PFSK-1 (cell line): ENCODE results near the gene AP5Z1.

Source experiments
- FOXP2 ChIP-seq: optimal IDR thresholded peaks from 2 replicates; pipeline ENCODE3; 2011; ENCODE audit warnings: borderline replicate concordance, control low read depth, inconsistent platforms; ENCODE audit not compliant: insufficient read depth; ENCODE audit errors: extremely low read length, extremely low read depth
- POLR2AphosphoS5 ChIP-seq: IDR thresholded peaks from 2 replicates; pipeline ENCODE4 v1.6.1; 2012; ENCODE audit warnings: low read depth, mild to moderate bottlenecking, control low read depth, low read length, moderate library complexity
- REST ChIP-seq, 2 experiments: IDR thresholded peaks; 2 replicates each; pipeline versions ENCODE4 v1.6.1 to v1.8.0; 2011 to 2012; ENCODE audit warnings: low read depth in 2 of 2, low read length in 2 of 2, control low read depth in 1 of 2, inconsistent platforms in 1 of 2, mild to moderate bottlenecking in 1 of 2, moderate library complexity in 1 of 2; ENCODE audit not compliant: insufficient read depth in 1 of 2
- SIN3A ChIP-seq: IDR thresholded peaks from 2 replicates; pipeline ENCODE4 v1.6.1; 2012; ENCODE audit warnings: mild to moderate bottlenecking, low read length, moderate library complexity, borderline replicate concordance; ENCODE audit not compliant: insufficient read depth
- TAF1 ChIP-seq: IDR thresholded peaks from 2 replicates; pipeline ENCODE4 v1.6.1; 2012; ENCODE audit warnings: low read length, control low read depth, borderline replicate concordance; ENCODE audit not compliant: insufficient read depth

AP5Z1 gene

GRCh38 chr7:4837041-4837802 lies 61.8 kb downstream of the AP5Z1 start:
- TF ChIP-seq TAF1, result no peak

GRCh38 chr7:4837803-4838625 lies 62.6 kb downstream of the AP5Z1 start:
- TF ChIP-seq REST (IDR thresholded peaks at IDR 0.05; ENCODE audit: insufficient read depth in 1 of 2, low read depth in 2 of 2, low read length in 2 of 2), result no peak
- TF ChIP-seq TAF1, result no peak
- no peak for TF ChIP-seq SIN3A
- no peak for TF ChIP-seq POLR2AphosphoS5
- TF ChIP-seq FOXP2, result no peak

GRCh38 chr7:4838626-4839334 lies 63.4 kb downstream of the AP5Z1 start:
- TF ChIP-seq TAF1 (no peak), SIN3A (no peak), REST (IDR thresholded peaks at IDR 0.05; ENCODE audit: insufficient read depth in 1 of 2, low read depth in 2 of 2, low read length in 2 of 2) (no peak), FOXP2 (no peak), POLR2AphosphoS5 (no peak)

GRCh38 chr7:4840079-4840501 lies 64.7 kb downstream of the AP5Z1 start:
- TF ChIP-seq POLR2AphosphoS5, result no peak
- no peak for TF ChIP-seq REST (IDR thresholded peaks at IDR 0.05; ENCODE audit: insufficient read depth in 1 of 2, low read depth in 2 of 2, low read length in 2 of 2)
- no peak for TF ChIP-seq TAF1
- no peak for TF ChIP-seq SIN3A
- no peak for TF ChIP-seq FOXP2
